ENCODE data around the gene FUBP3.

GRCh38 chr9:130583271-130583670 is 3.9 kb downstream of the FUBP3 start:
- no peak for TF ChIP-seq GATA2 (IDR thresholded peaks at IDR 0.05; ENCODE audit: low read depth, low read length)
- TF ChIP-seq GATA3 (IDR thresholded peaks at IDR 0.05; ENCODE audit: low read depth, low read length): no peak
